HCT116 (cell line): ENCODE data around the gene TEX26.

Source experiments
- EZH2phosphoT487 ChIP-seq: fragments of 200-600 bp; IDR thresholded peaks from 2 replicates; pipeline ENCODE4 v1.6.1; 2018; ENCODE audit warnings: antibody characterized with exemption, borderline replicate concordance
- JUND ChIP-seq: IDR thresholded peaks from 2 replicates; pipeline ENCODE4 v1.6.1; 2012
- POLR2A ChIP-seq: IDR thresholded peaks from 2 replicates; pipeline ENCODE4 v1.7.0; 2011; ENCODE audit warnings: borderline replicate concordance; ENCODE audit not compliant: insufficient read depth, insufficient read length; ENCODE audit errors: extremely low read depth
- POLR2AphosphoS5 ChIP-seq: IDR thresholded peaks from 2 replicates; pipeline ENCODE4 v1.6.1; 2011; ENCODE audit warnings: mild to moderate bottlenecking, low read depth, low read length, moderate library complexity
- SIN3A ChIP-seq: IDR thresholded peaks from 2 replicates; pipeline ENCODE4 v1.6.1; 2012; ENCODE audit warnings: low read depth
- SP1 ChIP-seq: IDR thresholded peaks from 2 replicates; pipeline ENCODE4 v1.6.1; 2012; ENCODE audit warnings: low read depth
- SRF ChIP-seq: IDR thresholded peaks from 2 replicates; pipeline ENCODE4 v1.6.1; 2012; ENCODE audit warnings: low read depth
- YY1 ChIP-seq: IDR thresholded peaks from 2 replicates; pipeline ENCODE4 v1.6.1; 2011; ENCODE audit warnings: low read length, low read depth, moderate library complexity, mild to moderate bottlenecking; ENCODE audit not compliant: insufficient replicate concordance; ENCODE audit errors: extremely low read depth
- ZNF274 ChIP-seq: fragments of 200-500 bp; sonication (Bioruptor generic); IDR thresholded peaks from 2 replicates; pipeline ENCODE4 v1.6.1; 2014; ENCODE audit warnings: mild to moderate bottlenecking, low read depth, low read length, inconsistent platforms
- TF ChIP-seq, protein P1 (sequence below), 3 experiments: fragments of 200-600 bp in 1 of 3; sonication (generic) in 1 of 3; IDR thresholded peaks in 2 of 3; conservative IDR thresholded peaks in 1 of 3; 2 replicates each; pipeline ENCODE4 v1.5.1; 2012 to 2017; ENCODE audit warnings: low read depth in 2 of 3, low read length in 2 of 3, antibody characterized with exemption in 1 of 3, borderline replicate concordance in 1 of 3, control low read depth in 1 of 3, mild to moderate bottlenecking in 1 of 3, mixed read lengths in 1 of 3, mixed run types in 1 of 3, moderate library complexity in 1 of 3; ENCODE audit not compliant: insufficient read depth in 1 of 3
- TF ChIP-seq, protein P2 (sequence below): IDR thresholded peaks from 2 replicates; pipeline ENCODE4 v1.6.1; 2012
- TF ChIP-seq, protein P3 (sequence below): IDR thresholded peaks from 2 replicates; pipeline ENCODE4 v1.6.1; 2012
- TF ChIP-seq, protein P4 (sequence below): IDR thresholded peaks from 2 replicates; pipeline ENCODE4 v1.6.1; 2012; ENCODE audit warnings: low read depth

DNA sequence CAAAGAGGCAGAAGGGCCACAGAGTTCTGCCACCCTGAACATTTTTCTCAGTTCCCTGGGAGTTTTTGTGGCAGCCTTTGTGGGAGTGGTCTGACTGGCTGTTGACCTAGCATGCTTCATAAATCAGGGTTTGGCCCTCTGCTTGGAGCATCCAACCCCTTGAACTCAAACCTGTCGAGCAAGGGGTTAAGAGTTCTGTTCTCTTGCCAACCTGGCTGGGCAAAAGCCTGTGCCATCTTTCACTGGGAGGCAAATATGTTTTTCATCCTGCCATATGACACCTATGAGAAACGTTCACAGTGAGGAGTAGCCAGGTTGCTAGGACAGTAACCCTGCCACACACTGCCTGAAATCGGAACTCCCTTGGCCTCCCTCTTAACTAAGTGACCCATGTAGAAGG lies 7.7 kb upstream of the TEX26 start:
- TF ChIP-seq POLR2AphosphoS5 (no peak), POLR2A (no peak), ZNF274 (no peak), JUND (no peak), YY1 (no peak), SP1 (no peak), SIN3A (no peak), SRF (no peak), EZH2phosphoT487 (no peak)
- TF ChIP-seq, protein P1, sequence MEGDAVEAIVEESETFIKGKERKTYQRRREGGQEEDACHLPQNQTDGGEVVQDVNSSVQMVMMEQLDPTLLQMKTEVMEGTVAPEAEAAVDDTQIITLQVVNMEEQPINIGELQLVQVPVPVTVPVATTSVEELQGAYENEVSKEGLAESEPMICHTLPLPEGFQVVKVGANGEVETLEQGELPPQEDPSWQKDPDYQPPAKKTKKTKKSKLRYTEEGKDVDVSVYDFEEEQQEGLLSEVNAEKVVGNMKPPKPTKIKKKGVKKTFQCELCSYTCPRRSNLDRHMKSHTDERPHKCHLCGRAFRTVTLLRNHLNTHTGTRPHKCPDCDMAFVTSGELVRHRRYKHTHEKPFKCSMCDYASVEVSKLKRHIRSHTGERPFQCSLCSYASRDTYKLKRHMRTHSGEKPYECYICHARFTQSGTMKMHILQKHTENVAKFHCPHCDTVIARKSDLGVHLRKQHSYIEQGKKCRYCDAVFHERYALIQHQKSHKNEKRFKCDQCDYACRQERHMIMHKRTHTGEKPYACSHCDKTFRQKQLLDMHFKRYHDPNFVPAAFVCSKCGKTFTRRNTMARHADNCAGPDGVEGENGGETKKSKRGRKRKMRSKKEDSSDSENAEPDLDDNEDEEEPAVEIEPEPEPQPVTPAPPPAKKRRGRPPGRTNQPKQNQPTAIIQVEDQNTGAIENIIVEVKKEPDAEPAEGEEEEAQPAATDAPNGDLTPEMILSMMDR (IDR thresholded peaks at IDR 0.05 in 2 of 3, conservative IDR thresholded peaks at IDR 0.05 in 1 of 3; ENCODE audit: borderline replicate concordance in 1 of 3, insufficient read depth in 1 of 3, low read depth in 2 of 3, low read length in 2 of 3), result no peak
- TF ChIP-seq, protein P2, sequence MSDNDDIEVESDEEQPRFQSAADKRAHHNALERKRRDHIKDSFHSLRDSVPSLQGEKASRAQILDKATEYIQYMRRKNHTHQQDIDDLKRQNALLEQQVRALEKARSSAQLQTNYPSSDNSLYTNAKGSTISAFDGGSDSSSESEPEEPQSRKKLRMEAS, result no peak
- TF ChIP-seq, protein P3, sequence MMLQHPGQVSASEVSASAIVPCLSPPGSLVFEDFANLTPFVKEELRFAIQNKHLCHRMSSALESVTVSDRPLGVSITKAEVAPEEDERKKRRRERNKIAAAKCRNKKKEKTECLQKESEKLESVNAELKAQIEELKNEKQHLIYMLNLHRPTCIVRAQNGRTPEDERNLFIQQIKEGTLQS, result no peak
- TF ChIP-seq, protein P4, sequence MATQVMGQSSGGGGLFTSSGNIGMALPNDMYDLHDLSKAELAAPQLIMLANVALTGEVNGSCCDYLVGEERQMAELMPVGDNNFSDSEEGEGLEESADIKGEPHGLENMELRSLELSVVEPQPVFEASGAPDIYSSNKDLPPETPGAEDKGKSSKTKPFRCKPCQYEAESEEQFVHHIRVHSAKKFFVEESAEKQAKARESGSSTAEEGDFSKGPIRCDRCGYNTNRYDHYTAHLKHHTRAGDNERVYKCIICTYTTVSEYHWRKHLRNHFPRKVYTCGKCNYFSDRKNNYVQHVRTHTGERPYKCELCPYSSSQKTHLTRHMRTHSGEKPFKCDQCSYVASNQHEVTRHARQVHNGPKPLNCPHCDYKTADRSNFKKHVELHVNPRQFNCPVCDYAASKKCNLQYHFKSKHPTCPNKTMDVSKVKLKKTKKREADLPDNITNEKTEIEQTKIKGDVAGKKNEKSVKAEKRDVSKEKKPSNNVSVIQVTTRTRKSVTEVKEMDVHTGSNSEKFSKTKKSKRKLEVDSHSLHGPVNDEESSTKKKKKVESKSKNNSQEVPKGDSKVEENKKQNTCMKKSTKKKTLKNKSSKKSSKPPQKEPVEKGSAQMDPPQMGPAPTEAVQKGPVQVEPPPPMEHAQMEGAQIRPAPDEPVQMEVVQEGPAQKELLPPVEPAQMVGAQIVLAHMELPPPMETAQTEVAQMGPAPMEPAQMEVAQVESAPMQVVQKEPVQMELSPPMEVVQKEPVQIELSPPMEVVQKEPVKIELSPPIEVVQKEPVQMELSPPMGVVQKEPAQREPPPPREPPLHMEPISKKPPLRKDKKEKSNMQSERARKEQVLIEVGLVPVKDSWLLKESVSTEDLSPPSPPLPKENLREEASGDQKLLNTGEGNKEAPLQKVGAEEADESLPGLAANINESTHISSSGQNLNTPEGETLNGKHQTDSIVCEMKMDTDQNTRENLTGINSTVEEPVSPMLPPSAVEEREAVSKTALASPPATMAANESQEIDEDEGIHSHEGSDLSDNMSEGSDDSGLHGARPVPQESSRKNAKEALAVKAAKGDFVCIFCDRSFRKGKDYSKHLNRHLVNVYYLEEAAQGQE, result no peak
